Stimulated activated naive CD8-positive, alpha-beta T cell treated with anti-CD3 and anti-CD28 coated beads, Interleukin-15, Interleukin-2, amounts not matched to agents 100 ng/mL and 50 ng/mL, for 24 hours (primary cell): Measurements from ENCODE around the gene MSMB.
"Not testable (repeated sequence)": the region's sequence is repeated elsewhere in the genome, so short reads cannot be mapped to it uniquely, and the experiment has no call there.

ENCODE experiments used
- H3K27ac Mint-ChIP-seq: one replicate; pipeline ENCODE4 v1.8.0; 2021; ENCODE audit warnings: mild to moderate bottlenecking, mixed read lengths
- H3K27me3 Mint-ChIP-seq: one replicate; pipeline ENCODE4 v1.8.0; 2021; ENCODE audit warnings: mixed read lengths
- H3K36me3 Mint-ChIP-seq: one replicate; pipeline ENCODE4 v1.8.0; 2021; ENCODE audit warnings: low read depth, mixed read lengths
- H3K4me1 Mint-ChIP-seq: one replicate; pipeline ENCODE4 v1.8.0; 2021; ENCODE audit warnings: low read depth, mixed read lengths
- H3K4me3 Mint-ChIP-seq: one replicate; pipeline ENCODE4 v1.8.0; 2021; ENCODE audit warnings: mild to moderate bottlenecking, mixed read lengths
- H3K9me3 Mint-ChIP-seq: one replicate; pipeline ENCODE4 v1.8.0; 2021; ENCODE audit warnings: mixed read lengths

MSMB gene

DNA sequence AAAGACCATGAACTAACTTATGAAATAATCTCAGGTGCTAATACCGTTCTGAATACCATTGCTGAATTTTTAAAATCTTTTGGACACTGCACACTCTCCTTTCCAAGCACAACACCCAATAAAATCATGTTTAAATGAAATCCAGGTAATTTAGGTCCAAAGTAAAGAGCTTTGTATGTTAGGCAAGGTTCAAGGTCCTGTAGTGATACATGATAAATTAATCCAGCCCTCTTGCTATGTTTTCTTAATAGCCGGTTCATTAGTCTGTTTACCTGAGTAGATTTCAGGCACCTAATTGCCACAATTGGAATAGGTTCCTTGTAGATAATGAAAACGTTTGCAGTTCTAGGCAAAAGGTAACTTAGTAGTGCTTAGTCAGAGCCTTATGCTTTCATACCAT is 60.5 kb downstream of the MSMB start:
- not testable (repeated sequence) for H3K4me1 Mint-ChIP-seq, H3K27me3 Mint-ChIP-seq, H3K9me3 Mint-ChIP-seq, H3K4me3 Mint-ChIP-seq, H3K27ac Mint-ChIP-seq
- H3K36me3 Mint-ChIP-seq = peaks cover 38% of the 10 kb centered on the region

DNA sequence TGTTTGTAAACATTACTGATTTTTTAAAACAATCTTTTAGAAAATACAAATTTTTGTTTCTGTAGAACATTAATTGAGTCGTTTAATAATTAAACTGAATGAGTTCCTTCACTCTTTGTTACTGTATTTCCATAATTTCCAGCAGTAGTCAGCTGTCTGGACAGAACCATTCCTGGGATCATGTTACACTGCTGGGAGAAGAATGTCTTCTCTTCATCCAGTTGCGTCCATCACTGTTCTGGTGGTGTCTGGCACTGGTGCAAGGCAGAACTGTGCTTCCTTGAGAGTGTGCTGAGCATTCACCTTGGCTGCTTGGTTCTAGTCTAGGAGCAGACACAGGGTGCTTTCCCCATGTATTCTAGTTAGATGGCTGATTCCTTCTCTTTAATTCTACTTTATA is 61.6 kb downstream of the MSMB start:
- peaks cover 34% of the 10 kb centered on the region for H3K36me3 Mint-ChIP-seq
- H3K27ac Mint-ChIP-seq, H3K9me3 Mint-ChIP-seq, H3K4me1 Mint-ChIP-seq, H3K27me3 Mint-ChIP-seq, H3K4me3 Mint-ChIP-seq: not testable (repeated sequence)

DNA sequence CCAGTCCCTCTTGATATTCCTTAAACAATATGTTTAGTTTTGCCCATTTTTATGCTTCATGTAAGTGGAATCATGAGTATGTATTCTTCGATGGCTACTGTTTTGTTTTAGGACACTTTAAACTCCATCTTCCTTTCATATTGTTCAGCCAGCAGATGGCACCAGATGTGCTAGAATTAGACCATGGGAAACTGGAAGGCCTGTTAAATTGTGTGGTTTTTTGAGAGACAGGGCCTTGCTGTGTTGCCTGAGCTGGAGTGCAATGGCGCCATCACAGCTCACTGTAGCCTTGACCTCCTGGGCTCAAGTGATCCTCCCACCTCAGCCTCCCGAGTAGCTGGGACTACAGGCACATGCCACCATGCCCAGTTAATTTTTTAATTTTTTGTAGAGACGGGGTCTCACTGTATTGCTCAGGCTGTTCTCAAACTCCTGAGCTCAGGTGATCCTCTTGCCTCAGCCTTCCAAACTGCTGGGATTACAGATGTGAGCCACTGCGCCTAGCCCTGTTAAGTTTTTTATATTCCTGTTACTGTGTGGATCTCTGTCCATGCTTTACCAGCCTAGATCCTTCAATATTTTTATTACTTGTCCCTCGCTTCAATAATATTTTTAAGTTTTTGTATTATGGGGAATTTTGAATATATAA is 62.4 kb downstream of the MSMB start:
- not testable (repeated sequence) for H3K27me3 Mint-ChIP-seq, H3K4me3 Mint-ChIP-seq, H3K27ac Mint-ChIP-seq, H3K4me1 Mint-ChIP-seq, H3K9me3 Mint-ChIP-seq
- H3K36me3 Mint-ChIP-seq = peaks cover 33% of the 10 kb centered on the region
